ENCODE data around the gene TAB2. TPM values are rescaled to one million over a fixed set of nuclear protein-coding genes. Genes with fewer than 3 reads are reported as not detected.

The TAB2 gene
- total and polyA plus RNA-seq, 2 donors (not counting 1 experiment from before 2014, with no cell fraction given), result 31.6 to 88.5 TPM

GRCh38 chr6:149289966-149290365, 27.5 kb upstream of the TAB2 start:
- Histone ChIP-seq H3K36me3 (replicated peaks in 1 of 2; ENCODE audit: control extremely low read depth in 1 of 2, control insufficient read depth in 1 of 2, extremely low read depth in 1 of 2, insufficient read depth in 2 of 2, low read length in 1 of 2) (no peaks in the 10 kb centered on the region), H3K27me3 (replicated peaks in 1 of 4; ENCODE audit: control extremely low read depth in 1 of 4, control insufficient read depth in 3 of 4, insufficient read depth in 4 of 4, low read length in 3 of 4) (no peaks in the 10 kb centered on the region), H3K27ac (ENCODE audit: low read length in 2 of 2) (no peak overlapping the region), H3K9me3 (ENCODE audit: control extremely low read depth in 1 of 3, control insufficient read depth in 2 of 3, insufficient read depth in 1 of 3, low read length in 2 of 3) (no peaks in the 10 kb centered on the region), H3K79me2 (ENCODE audit: control insufficient read depth, insufficient read depth, low read length) (no peaks in the 10 kb centered on the region), H3K4me2 (replicated peaks; ENCODE audit: low read depth, low read length, poor library complexity, severe bottlenecking) (no peak overlapping the region), H3K9ac (ENCODE audit: low read length) (no peak overlapping the region), H4K20me1 (ENCODE audit: control insufficient read depth, insufficient read depth, low read length, poor library complexity, severe bottlenecking) (no peaks in the 10 kb centered on the region), H3K4me3 (ENCODE audit: control extremely low read depth in 1 of 5, extremely low read depth in 1 of 5, insufficient read depth in 1 of 5, low read depth in 2 of 5, low read length in 4 of 5) (no peak overlapping the region), H2AFZ (ENCODE audit: insufficient read depth, low read depth, low read length, poor library complexity, severe bottlenecking) (no peak overlapping the region), H3K4me1 (ENCODE audit: control insufficient read depth in 2 of 2, insufficient read depth in 2 of 2, low read length in 2 of 2) (no peaks in the 10 kb centered on the region)
- Mint-ChIP-seq H3K27me3 (no peaks in the 10 kb centered on the region), H3K9me3 (ENCODE audit: insufficient read depth) (no peaks in the 10 kb centered on the region), H3K4me1 (no peaks in the 10 kb centered on the region), H3K4me3 (no peak overlapping the region), H3K27ac (no peak overlapping the region)
- no peak for ATAC-seq (ENCODE audit: low read depth)
- DNase-seq, result no peak
- POLR2A ChIA-PET, result interaction anchor here (0.7 kb wide), 1 partner anchor 44 kb away, joined by 4 read pairs; no protein-coding TSS in a partner anchor
- intact Hi-C loops (cut with micrococcal nuclease), result no loop called here
- CTCF ChIA-PET, result no interaction called here
- TF ChIP-seq EZH2 (IDR thresholded peaks at IDR 0.05; ENCODE audit: borderline replicate concordance, insufficient read depth, low read depth, low read length, poor library complexity, severe bottlenecking), result no peak
- TF ChIP-seq CTCF (IDR thresholded peaks at IDR 0.05), result no peak
- 100% methylated on average over 1 of the region's 1 CpG for WGBS (ENCODE audit: insufficient coverage)

- POLR2A ChIA-PET, result no interaction called here
Observed at GRCh38 chr6:149293244-149293643, 24.3 kb upstream of the TAB2 start.

More at GRCh38 chr6:149293244-149293643, 24.3 kb upstream of the TAB2 start:
- Histone ChIP-seq H3K9ac (ENCODE audit: low read length) (no peak overlapping the region), H3K4me1 (ENCODE audit: control insufficient read depth in 2 of 2, insufficient read depth in 2 of 2, low read length in 2 of 2) (no peaks in the 10 kb centered on the region), H3K27me3 (replicated peaks in 1 of 4; ENCODE audit: control extremely low read depth in 1 of 4, control insufficient read depth in 3 of 4, insufficient read depth in 4 of 4, low read length in 3 of 4) (no peaks in the 10 kb centered on the region), H3K27ac (ENCODE audit: low read length in 2 of 2) (no peak overlapping the region), H3K4me3 (ENCODE audit: control extremely low read depth in 1 of 5, extremely low read depth in 1 of 5, insufficient read depth in 1 of 5, low read depth in 2 of 5, low read length in 4 of 5) (no peak overlapping the region), H2AFZ (ENCODE audit: insufficient read depth, low read depth, low read length, poor library complexity, severe bottlenecking) (no peak overlapping the region), H3K4me2 (replicated peaks; ENCODE audit: low read depth, low read length, poor library complexity, severe bottlenecking) (no peak overlapping the region), H4K20me1 (ENCODE audit: control insufficient read depth, insufficient read depth, low read length, poor library complexity, severe bottlenecking) (no peaks in the 10 kb centered on the region), H3K9me3 (ENCODE audit: control extremely low read depth in 1 of 3, control insufficient read depth in 2 of 3, insufficient read depth in 1 of 3, low read length in 2 of 3) (no peaks in the 10 kb centered on the region), H3K36me3 (replicated peaks in 1 of 2; ENCODE audit: control extremely low read depth in 1 of 2, control insufficient read depth in 1 of 2, extremely low read depth in 1 of 2, insufficient read depth in 2 of 2, low read length in 1 of 2) (no peaks in the 10 kb centered on the region), H3K79me2 (ENCODE audit: control insufficient read depth, insufficient read depth, low read length) (no peaks in the 10 kb centered on the region)
- no peak for DNase-seq
- Mint-ChIP-seq H3K4me3 (no peak overlapping the region), H3K9me3 (ENCODE audit: insufficient read depth) (no peaks in the 10 kb centered on the region), H3K27ac (no peak overlapping the region), H3K4me1 (no peaks in the 10 kb centered on the region), H3K27me3 (no peaks in the 10 kb centered on the region)
- CTCF ChIA-PET, result no interaction called here
- ATAC-seq (ENCODE audit: low read depth), result no peak
- intact Hi-C loops (cut with micrococcal nuclease), result no loop called here
- no peak for TF ChIP-seq CTCF (IDR thresholded peaks at IDR 0.05)
- TF ChIP-seq EZH2 (IDR thresholded peaks at IDR 0.05; ENCODE audit: borderline replicate concordance, insufficient read depth, low read depth, low read length, poor library complexity, severe bottlenecking), result no peak
- WGBS (ENCODE audit: insufficient coverage), result 100% methylated on average over 1 of the region's 1 CpG
